IgD-negative memory B cell (primary cell): Measurements from ENCODE around the gene SSR2. TPM values are rescaled to one million over a fixed set of nuclear protein-coding genes. Genes with fewer than 3 reads are reported as not detected.

Source experiments
- H3K27ac Mint-ChIP-seq, 3 donors: one replicate each; pipeline ENCODE4 v1.8.0; 2020 to 2022; ENCODE audit warnings: mild to moderate bottlenecking in 3 of 3, mixed read lengths in 3 of 3, moderate library complexity in 1 of 3
- H3K27me3 Mint-ChIP-seq: one replicate; pipeline ENCODE4 v1.8.0; 2021; ENCODE audit warnings: mixed read lengths
- H3K36me3 Mint-ChIP-seq: one replicate; pipeline ENCODE4 v1.8.0; 2020; ENCODE audit warnings: mild to moderate bottlenecking, mixed read lengths
- H3K4me1 Mint-ChIP-seq, 3 donors: one replicate each; pipeline ENCODE4 v1.8.0; 2020 to 2022; ENCODE audit warnings: mixed read lengths in 3 of 3, mild to moderate bottlenecking in 1 of 3
- H3K4me3 Mint-ChIP-seq, 4 donors: one replicate each; pipeline ENCODE4 v1.8.0; 2020 to 2022; ENCODE audit warnings: mild to moderate bottlenecking in 4 of 4, mixed read lengths in 4 of 4, moderate library complexity in 3 of 4
- H3K9me3 Mint-ChIP-seq, 3 donors: one replicate each; pipeline ENCODE4 v1.8.0; 2020 to 2021; ENCODE audit warnings: mixed read lengths in 3 of 3, mild to moderate bottlenecking in 1 of 3
- polyA plus RNA-seq: library from polyadenylated mRNA; unstranded; fragments of 300-500 nt; fragmentation: Illumina TruSeq; gene quantifications from one replicate; pipeline ENCODE4 v1.2.3, GENCODE V29; 2021

SSR2 gene
- polyA plus RNA-seq, 1 donor from 2014 or later: 257 TPM

- Mint-ChIP-seq H3K27me3 (no peaks in the 10 kb centered on the region), H3K27ac (peak overlapping the region; percentile 31 to 91 (median 48)), H3K4me1 (peaks cover 27 to 61% (median 41%) of the 10 kb centered on the region in 3 donors), H3K4me3 (peak overlapping the region in 3 of 4 donors; percentile 52 to 75 (median 55)), H3K9me3 (no peaks in the 10 kb centered on the region), H3K36me3 (peaks cover 8% of the 10 kb centered on the region)
Measured at GRCh38 chr1:155966135-155966534, 54.6 kb downstream of the SSR2 start.

GRCh38 chr1:155964193-155964592, 56.6 kb downstream of the SSR2 start:
- H3K4me3 Mint-ChIP-seq: no peak overlapping the region
- no peaks in the 10 kb centered on the region for H3K9me3 Mint-ChIP-seq
- H3K4me1 Mint-ChIP-seq: peaks cover 29 to 61% (median 41%) of the 10 kb centered on the region in 3 donors
- H3K27ac Mint-ChIP-seq: peak overlapping the region in 2 of 3 donors; percentile 45 to 86
- H3K27me3 Mint-ChIP-seq: no peaks in the 10 kb centered on the region
- H3K36me3 Mint-ChIP-seq: peaks cover 4% of the 10 kb centered on the region

- no peaks in the 10 kb centered on the region for H3K27me3 Mint-ChIP-seq
- H3K4me3 Mint-ChIP-seq: peak overlapping the region in 1 of 4 donors; percentile 17
- peak overlapping the region; percentile 18 to 72 (median 71) for H3K27ac Mint-ChIP-seq
- no peaks in the 10 kb centered on the region for H3K9me3 Mint-ChIP-seq
- H3K4me1 Mint-ChIP-seq: peaks cover 29 to 50% (median 43%) of the 10 kb centered on the region in 3 donors
- peaks cover 4% of the 10 kb centered on the region for H3K36me3 Mint-ChIP-seq
Measured at GRCh38 chr1:155962599-155963211, 58.0 kb downstream of the SSR2 start.

GRCh38 chr1:155961937-155962336, 58.8 kb downstream of the SSR2 start:
- peak overlapping the region; percentile 18 to 95 (median 72) for H3K27ac Mint-ChIP-seq
- H3K4me3 Mint-ChIP-seq: peak overlapping the region; percentile 30 to 88 (median 75)
- peaks cover 7% of the 10 kb centered on the region for H3K36me3 Mint-ChIP-seq

GRCh38 chr1:155960081-155960745, 60.5 kb downstream of the SSR2 start:
- H3K4me1 Mint-ChIP-seq: peaks cover 25 to 41% (median 35%) of the 10 kb centered on the region in 3 donors
- H3K36me3 Mint-ChIP-seq: peaks cover 7% of the 10 kb centered on the region
- H3K27ac Mint-ChIP-seq: peak overlapping the region; percentile 72 to 90 (median 78)
- H3K4me3 Mint-ChIP-seq: peak overlapping the region; percentile 67 to 89 (median 78)
- no peaks in the 10 kb centered on the region for H3K27me3 Mint-ChIP-seq
- no peaks in the 10 kb centered on the region for H3K9me3 Mint-ChIP-seq

More at GRCh38 chr1:155961937-155962336, 58.8 kb downstream of the SSR2 start:
- Mint-ChIP-seq H3K27me3 (no peaks in the 10 kb centered on the region), H3K9me3 (no peaks in the 10 kb centered on the region), H3K4me1 (peaks cover 27 to 46% (median 39%) of the 10 kb centered on the region in 3 donors)

Other genes starting within 250 kb of the SSR2 start
- 37.7 TPM for gene GON4L, start 163.7 kb downstream of the SSR2 start, polyA plus RNA-seq
- gene SYT11, start 161.4 kb downstream of the SSR2 start, polyA plus RNA-seq: 4.9 TPM
- 12.7 TPM for gene RIT1, start 109.6 kb downstream of the SSR2 start, polyA plus RNA-seq
- 8.0 TPM for gene KHDC4, start 86.5 kb downstream of the SSR2 start, polyA plus RNA-seq
- gene RXFP4, start 79.3 kb downstream of the SSR2 start, polyA plus RNA-seq: 0.78 TPM
- 43.9 TPM for gene ARHGEF2, start 42.4 kb downstream of the SSR2 start, polyA plus RNA-seq
- 7.6 TPM for gene UBQLN4, start 32.8 kb upstream of the SSR2 start, polyA plus RNA-seq
- 159 TPM for gene LAMTOR2, start 33.8 kb upstream of the SSR2 start, polyA plus RNA-seq
- gene RAB25, start 40.2 kb upstream of the SSR2 start, polyA plus RNA-seq: 2.9 TPM
- 0.05 TPM for gene MEX3A, start 61.5 kb upstream of the SSR2 start, polyA plus RNA-seq
- gene LMNA, start 93.8 kb upstream of the SSR2 start, polyA plus RNA-seq: 5.7 TPM
- gene SEMA4A, start 132.6 kb upstream of the SSR2 start, polyA plus RNA-seq: 11.0 TPM
- 16.6 TPM for gene SLC25A44, start 173.2 kb upstream of the SSR2 start, polyA plus RNA-seq
- gene PMF1, start 192.1 kb upstream of the SSR2 start, polyA plus RNA-seq: 87.0 TPM
- not detected for gene BGLAP, start 221.2 kb upstream of the SSR2 start, polyA plus RNA-seq
- gene PAQR6, start 227.1 kb upstream of the SSR2 start, polyA plus RNA-seq: 0.44 TPM